ENCODE measurements around the gene CYP11A1. TPM values are rescaled to one million over a fixed set of nuclear protein-coding genes. Genes with fewer than 3 reads are reported as not detected.

CYP11A1 gene
- polyA plus RNA-seq, 1 donor = 0.55 TPM

GRCh38 chr15:74301583-74302361 is 65.7 kb downstream of the CYP11A1 start:
- no peak for DNase-seq
- Histone ChIP-seq H3K9me3 (ENCODE audit: control insufficient read depth, low read depth, low read length) (no peaks in the 10 kb centered on the region), H3K27me3 (ENCODE audit: control insufficient read depth, insufficient read depth, low read length) (peaks cover 68% of the 10 kb centered on the region), H3K4me3 (ENCODE audit: low read length) (no peak overlapping the region), H3K27ac (ENCODE audit: low read length) (no peak overlapping the region), H3K4me1 (ENCODE audit: control insufficient read depth, insufficient read depth, low read length) (no peaks in the 10 kb centered on the region), H3K36me3 (ENCODE audit: control insufficient read depth, insufficient read depth, low read length) (no peaks in the 10 kb centered on the region)
- 100% methylated on average over 1 of the region's 7 CpGs for WGBS (ENCODE audit: insufficient coverage, low lambda C conversion rate)

- no peak overlapping the region for H3K4me3 ChIP-seq (ENCODE audit: low read length)
- no peak overlapping the region for H3K27ac ChIP-seq (ENCODE audit: low read length)
- H3K9me3 ChIP-seq (ENCODE audit: control insufficient read depth, low read depth, low read length) = no peaks in the 10 kb centered on the region
- no CpG with 5 or more reads among the region's 26 CpGs for WGBS (ENCODE audit: insufficient coverage, low lambda C conversion rate)
- no peak for DNase-seq
- H3K36me3 ChIP-seq (ENCODE audit: control insufficient read depth, insufficient read depth, low read length) = no peaks in the 10 kb centered on the region
- H3K27me3 ChIP-seq (ENCODE audit: control insufficient read depth, insufficient read depth, low read length) = peaks cover 54% of the 10 kb centered on the region
- no peaks in the 10 kb centered on the region for H3K4me1 ChIP-seq (ENCODE audit: control insufficient read depth, insufficient read depth, low read length)
Measured at GRCh38 chr15:74300057-74300795, 67.2 kb downstream of the CYP11A1 start.

DNA sequence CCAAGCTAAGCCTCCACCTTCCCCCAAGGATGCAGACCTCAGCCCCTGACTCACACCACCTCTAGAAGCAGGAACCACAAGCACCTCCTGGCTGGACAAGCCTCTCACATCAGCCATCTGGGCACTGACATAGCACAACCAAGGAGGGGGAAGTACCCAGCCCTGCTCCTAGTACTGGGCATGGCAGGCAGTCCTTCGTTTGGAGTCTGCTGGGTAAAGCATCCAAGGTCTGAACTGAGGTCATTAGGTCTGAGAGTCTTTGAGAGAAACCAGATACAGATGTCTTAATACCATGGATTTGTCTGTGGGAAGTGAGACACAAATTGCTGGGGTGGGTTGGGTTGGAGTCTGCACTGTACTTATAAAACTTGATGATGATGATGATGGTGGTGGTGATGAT is 69.6 kb downstream of the CYP11A1 start:
- Histone ChIP-seq H3K27ac (ENCODE audit: low read length) (no peak overlapping the region), H3K4me3 (ENCODE audit: low read length) (no peak overlapping the region), H3K4me1 (ENCODE audit: control insufficient read depth, insufficient read depth, low read length) (no peaks in the 10 kb centered on the region), H3K27me3 (ENCODE audit: control insufficient read depth, insufficient read depth, low read length) (peaks cover 34% of the 10 kb centered on the region), H3K9me3 (ENCODE audit: control insufficient read depth, low read depth, low read length) (no peaks in the 10 kb centered on the region), H3K36me3 (ENCODE audit: control insufficient read depth, insufficient read depth, low read length) (no peaks in the 10 kb centered on the region)
- WGBS (ENCODE audit: insufficient coverage, low lambda C conversion rate) = no CpG with 5 or more reads among the region's 1 CpG
- no peak for DNase-seq

GRCh38 chr15:74295800-74296199 is 71.6 kb downstream of the CYP11A1 start:
- no peaks in the 10 kb centered on the region for H3K4me1 ChIP-seq (ENCODE audit: control insufficient read depth, insufficient read depth, low read length)
- DNase-seq = no peak
- H3K27me3 ChIP-seq (ENCODE audit: control insufficient read depth, insufficient read depth, low read length) = peaks cover 15% of the 10 kb centered on the region
- no peaks in the 10 kb centered on the region for H3K36me3 ChIP-seq (ENCODE audit: control insufficient read depth, insufficient read depth, low read length)
- H3K9me3 ChIP-seq (ENCODE audit: control insufficient read depth, low read depth, low read length) = no peaks in the 10 kb centered on the region
- no peak overlapping the region for H3K4me3 ChIP-seq (ENCODE audit: low read length)
- no CpG with 5 or more reads among the region's 6 CpGs for WGBS (ENCODE audit: insufficient coverage, low lambda C conversion rate)
- H3K27ac ChIP-seq (ENCODE audit: low read length) = no peak overlapping the region

GRCh38 chr15:74294010-74294409 is 73.4 kb downstream of the CYP11A1 start:
- no CpG with 5 or more reads among the region's 1 CpG for WGBS (ENCODE audit: insufficient coverage, low lambda C conversion rate)
- Histone ChIP-seq H3K9me3 (ENCODE audit: control insufficient read depth, low read depth, low read length) (no peaks in the 10 kb centered on the region), H3K27me3 (ENCODE audit: control insufficient read depth, insufficient read depth, low read length) (peaks cover 5% of the 10 kb centered on the region), H3K4me3 (ENCODE audit: low read length) (no peak overlapping the region), H3K27ac (ENCODE audit: low read length) (no peak overlapping the region), H3K4me1 (ENCODE audit: control insufficient read depth, insufficient read depth, low read length) (no peaks in the 10 kb centered on the region), H3K36me3 (ENCODE audit: control insufficient read depth, insufficient read depth, low read length) (no peaks in the 10 kb centered on the region)
- DNase-seq = no peak

GRCh38 chr15:74293021-74293810 is 74.2 kb downstream of the CYP11A1 start:
- no peaks in the 10 kb centered on the region for H3K4me1 ChIP-seq (ENCODE audit: control insufficient read depth, insufficient read depth, low read length)
- no peak overlapping the region for H3K27ac ChIP-seq (ENCODE audit: low read length)
- H3K4me3 ChIP-seq (ENCODE audit: low read length) = no peak overlapping the region
- H3K9me3 ChIP-seq (ENCODE audit: control insufficient read depth, low read depth, low read length) = no peaks in the 10 kb centered on the region
- WGBS (ENCODE audit: insufficient coverage, low lambda C conversion rate) = no CpG with 5 or more reads among the region's 3 CpGs
- no peak for DNase-seq
- H3K36me3 ChIP-seq (ENCODE audit: control insufficient read depth, insufficient read depth, low read length) = no peaks in the 10 kb centered on the region
- H3K27me3 ChIP-seq (ENCODE audit: control insufficient read depth, insufficient read depth, low read length) = peaks cover 5% of the 10 kb centered on the region

DNA sequence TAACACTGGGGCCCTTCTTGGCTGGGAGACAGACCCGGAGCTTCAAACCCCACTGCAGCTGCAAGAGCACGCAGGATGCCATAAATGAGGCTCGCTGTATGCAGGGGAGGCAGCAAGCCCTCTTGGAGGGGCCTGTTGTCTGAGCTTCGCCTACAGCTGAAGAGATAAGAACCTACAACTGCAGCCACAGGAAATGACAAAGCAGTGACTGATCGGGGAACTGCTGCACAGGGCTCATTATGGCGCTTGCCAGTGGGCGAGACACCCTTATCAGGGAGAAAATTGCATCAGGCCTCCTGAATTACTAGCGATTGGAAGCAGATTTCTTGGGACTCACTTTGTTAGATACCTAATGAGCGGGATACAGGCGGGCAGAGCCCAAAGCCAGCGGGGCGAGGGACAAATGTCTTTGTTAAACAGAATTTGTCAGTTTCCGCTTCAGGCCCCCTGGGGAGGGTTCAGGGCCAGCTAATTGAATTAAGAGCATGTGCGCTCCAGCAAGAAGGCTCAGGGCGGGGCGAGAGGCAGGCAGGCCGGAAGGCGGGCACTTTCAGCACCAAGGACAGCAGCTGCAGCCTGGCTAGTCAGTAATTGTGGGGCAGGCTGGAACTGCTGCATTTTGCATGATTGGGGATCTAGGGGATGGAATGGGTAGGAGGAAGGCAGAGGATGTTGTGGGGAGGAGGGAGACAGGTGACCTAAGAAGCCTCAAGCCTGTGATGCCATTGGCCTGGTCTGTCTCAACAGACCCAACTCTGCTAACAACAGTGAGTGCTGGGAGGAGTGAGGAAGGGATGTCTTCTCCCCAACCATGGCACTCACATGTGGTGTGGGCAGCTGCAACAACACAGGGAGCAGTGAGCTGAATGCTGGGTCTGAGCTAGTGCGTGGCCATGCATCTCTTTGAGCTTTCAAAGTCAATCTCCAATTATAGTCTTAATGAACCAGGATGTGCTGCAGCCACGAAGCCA is 76.1 kb downstream of the CYP11A1 start:
- peak; percentile 58 to 71 for DNase-seq
- Histone ChIP-seq H3K9me3 (ENCODE audit: control insufficient read depth, low read depth, low read length) (no peaks in the 10 kb centered on the region), H3K4me3 (ENCODE audit: low read length) (no peak overlapping the region), H3K4me1 (ENCODE audit: control insufficient read depth, insufficient read depth, low read length) (no peaks in the 10 kb centered on the region), H3K36me3 (ENCODE audit: control insufficient read depth, insufficient read depth, low read length) (no peaks in the 10 kb centered on the region), H3K27ac (ENCODE audit: low read length) (no peak overlapping the region), H3K27me3 (ENCODE audit: control insufficient read depth, insufficient read depth, low read length) (peaks cover 4% of the 10 kb centered on the region)
- WGBS (ENCODE audit: insufficient coverage, low lambda C conversion rate) = 80% methylated on average over 1 of the region's 20 CpGs

DNA sequence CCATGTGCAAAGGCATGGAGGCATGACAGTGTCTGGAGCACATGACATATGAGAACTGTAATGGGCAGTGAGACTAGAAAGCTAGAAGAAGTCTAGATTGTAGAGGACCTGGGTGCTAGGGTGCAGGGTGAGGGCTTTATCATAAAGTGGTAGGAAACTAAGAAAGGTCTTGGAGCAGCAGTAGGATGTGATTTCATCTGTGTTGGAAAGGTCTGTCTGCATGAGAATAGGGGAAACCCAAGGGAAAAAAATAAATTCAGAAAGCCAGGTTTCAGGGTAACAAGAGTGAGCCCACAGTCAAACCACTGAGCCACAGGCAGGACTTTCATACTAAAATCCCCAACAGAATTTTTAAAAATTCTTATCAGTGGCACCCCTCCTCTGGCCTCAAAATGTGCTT is 76.8 kb downstream of the CYP11A1 start:
- no peaks in the 10 kb centered on the region for H3K9me3 ChIP-seq (ENCODE audit: control insufficient read depth, low read depth, low read length)
- H3K27ac ChIP-seq (ENCODE audit: low read length) = no peak overlapping the region
- DNase-seq = no peak
- peaks cover 4% of the 10 kb centered on the region for H3K27me3 ChIP-seq (ENCODE audit: control insufficient read depth, insufficient read depth, low read length)
- H3K4me1 ChIP-seq (ENCODE audit: control insufficient read depth, insufficient read depth, low read length) = no peaks in the 10 kb centered on the region
- H3K36me3 ChIP-seq (ENCODE audit: control insufficient read depth, insufficient read depth, low read length) = no peaks in the 10 kb centered on the region
- no peak overlapping the region for H3K4me3 ChIP-seq (ENCODE audit: low read length)

GRCh38 chr15:74289671-74290070 is 77.8 kb downstream of the CYP11A1 start:
- peaks cover 2% of the 10 kb centered on the region for H3K27me3 ChIP-seq (ENCODE audit: control insufficient read depth, insufficient read depth, low read length)

More at GRCh38 chr15:74289671-74290070, 77.8 kb downstream of the CYP11A1 start:
- Histone ChIP-seq H3K9me3 (ENCODE audit: control insufficient read depth, low read depth, low read length) (no peaks in the 10 kb centered on the region), H3K4me3 (ENCODE audit: low read length) (no peak overlapping the region), H3K4me1 (ENCODE audit: control insufficient read depth, insufficient read depth, low read length) (no peaks in the 10 kb centered on the region), H3K27ac (ENCODE audit: low read length) (no peak overlapping the region), H3K36me3 (ENCODE audit: control insufficient read depth, insufficient read depth, low read length) (no peaks in the 10 kb centered on the region)
- DNase-seq = no peak
